Stimulated activated CD4-positive, alpha-beta T cell treated with anti-CD3 and anti-CD28 coated beads, TNF-alpha, amount 100 ng/mL, for 1 hour (primary cell): ENCODE measurements around the gene SYT13.

Experiments
- DNase-seq, 3 donors: peaks; one replicate each; pipeline ENCODE4 v3.0.0-alpha.2; 2020; ENCODE audit warnings: low read depth in 3 of 3, low spot score in 1 of 3

Gene SYT13

GRCh38 chr11:45224766-45225165 lies 61.4 kb downstream of the SYT13 start:
- no peak for DNase-seq

- no peak for DNase-seq
These were observed 62.6 kb downstream of the SYT13 start for GRCh38 chr11:45223496-45223895.

GRCh38 chr11:45219411-45219810 lies 66.7 kb downstream of the SYT13 start:
- DNase-seq, result no peak

- no peak for DNase-seq
These were observed 67.4 kb downstream of the SYT13 start for GRCh38 chr11:45218705-45219104.

- no peak for DNase-seq
These were observed 68.2 kb downstream of the SYT13 start for GRCh38 chr11:45217991-45218390.

- DNase-seq, result no peak
These were observed 69.2 kb downstream of the SYT13 start for GRCh38 chr11:45216901-45217300.

GRCh38 chr11:45216031-45216430 lies 70.1 kb downstream of the SYT13 start:
- DNase-seq, result no peak

GRCh38 chr11:45215098-45215865 lies 70.9 kb downstream of the SYT13 start:
- DNase-seq, result no peak

- DNase-seq, result no peak
These were observed 72.4 kb downstream of the SYT13 start for GRCh38 chr11:45213717-45214116.

GRCh38 chr11:45213316-45213665 lies 72.8 kb downstream of the SYT13 start:
- no peak for DNase-seq

- no peak for DNase-seq
These were observed 73.4 kb downstream of the SYT13 start for GRCh38 chr11:45212566-45213315.

GRCh38 chr11:45211732-45212131 lies 74.4 kb downstream of the SYT13 start:
- no peak for DNase-seq

- no peak for DNase-seq
These were observed 75.3 kb downstream of the SYT13 start for GRCh38 chr11:45210846-45211245.

- no peak for DNase-seq
These were observed 76.0 kb downstream of the SYT13 start for GRCh38 chr11:45209891-45210699.

- DNase-seq, result no peak
These were observed 76.9 kb downstream of the SYT13 start for GRCh38 chr11:45209000-45209879.

- no peak for DNase-seq
These were observed 78.0 kb downstream of the SYT13 start for GRCh38 chr11:45208135-45208534.

GRCh38 chr11:45205978-45206377 lies 80.2 kb downstream of the SYT13 start:
- no peak for DNase-seq

- DNase-seq, result no peak
These were observed 81.4 kb downstream of the SYT13 start for GRCh38 chr11:45204761-45205160.

- DNase-seq, result no peak
These were observed 92.4 kb downstream of the SYT13 start for GRCh38 chr11:45193695-45194094.
